ENCODE results near the gene FSD1.
"Not testable (repeated sequence)": the region's sequence is repeated elsewhere in the genome, so short reads cannot be mapped to it uniquely, and the experiment has no call there.

The FSD1 gene

GRCh38 chr19:4278419-4279266 is 25.8 kb upstream of the FSD1 start, which contains the start of gene SHD:
SHD (plus strand) TSS chr19:4279266; CDS start chr19:4280064, 798 bp downstream.
- DNase-seq: no peak
- peaks cover 40% of the 10 kb centered on the region for H3K27me3 Mint-ChIP-seq
- peak within 1 kb of the TSS; percentile 80 to 83 for H3K4me3 Mint-ChIP-seq
- peaks cover 7% of the 10 kb centered on the region for H3K4me1 Mint-ChIP-seq
- ATAC-seq: no peak
- no peaks in the 10 kb centered on the region for H3K9me3 Mint-ChIP-seq
- H3K27ac Mint-ChIP-seq: no peak within 1 kb of the TSS

- peaks cover 40% of the 10 kb centered on the region for H3K27me3 Mint-ChIP-seq
- ATAC-seq (no peak), DNase-seq (no peak)
- peaks cover 7% of the 10 kb centered on the region for H3K4me1 Mint-ChIP-seq
- H3K27ac Mint-ChIP-seq: no peak overlapping the region
- no peak overlapping the region for H3K4me3 Mint-ChIP-seq
- H3K9me3 Mint-ChIP-seq: no peaks in the 10 kb centered on the region
Observed at GRCh38 chr19:4279267-4279529, 25.2 kb upstream of the FSD1 start.

GRCh38 chr19:4279530-4280422 is 24.6 kb upstream of the FSD1 start:
- ATAC-seq (peak; percentile 52), DNase-seq (no peak)
- no peak overlapping the region for H3K27ac Mint-ChIP-seq
- no peaks in the 10 kb centered on the region for H3K9me3 Mint-ChIP-seq
- peak overlapping the region; percentile 80 to 83 for H3K4me3 Mint-ChIP-seq
- peaks cover 7% of the 10 kb centered on the region for H3K4me1 Mint-ChIP-seq
- H3K27me3 Mint-ChIP-seq: peaks cover 40% of the 10 kb centered on the region

- Mint-ChIP-seq H3K4me1 (peaks cover 7% of the 10 kb centered on the region), H3K9me3 (no peaks in the 10 kb centered on the region), H3K4me3 (no peak overlapping the region), H3K27ac (no peak overlapping the region), H3K27me3 (peaks cover 28% of the 10 kb centered on the region)
- ATAC-seq: no peak
- DNase-seq: no peak
Observed at GRCh38 chr19:4284176-4284958, 20.0 kb upstream of the FSD1 start.

GRCh38 chr19:4284974-4285373 is 19.4 kb upstream of the FSD1 start:
- Mint-ChIP-seq H3K4me3 (no peak overlapping the region), H3K9me3 (no peaks in the 10 kb centered on the region), H3K27ac (no peak overlapping the region), H3K4me1 (peaks cover 2% of the 10 kb centered on the region), H3K27me3 (peaks cover 22% of the 10 kb centered on the region)
- ATAC-seq: no peak
- DNase-seq: no peak

- H3K4me3 Mint-ChIP-seq, H3K9me3 Mint-ChIP-seq: not testable (repeated sequence)
Observed at GRCh38 chr19:4286141-4286540, 18.3 kb upstream of the FSD1 start.

GRCh38 chr19:4288091-4288777 is 16.2 kb upstream of the FSD1 start:
- Mint-ChIP-seq H3K27me3 (no peaks in the 10 kb centered on the region), H3K9me3 (no peaks in the 10 kb centered on the region), H3K4me1 (no peaks in the 10 kb centered on the region), H3K4me3 (no peak overlapping the region), H3K27ac (no peak overlapping the region)
- ATAC-seq (no peak), DNase-seq (no peak)

More at GRCh38 chr19:4286141-4286540, 18.3 kb upstream of the FSD1 start:
- ATAC-seq, DNase-seq, H3K27ac Mint-ChIP-seq, H3K4me1 Mint-ChIP-seq: not testable (repeated sequence)
- H3K27me3 Mint-ChIP-seq: peaks cover 10% of the 10 kb centered on the region

- Mint-ChIP-seq H3K4me1 (peaks cover under 1% of the 10 kb centered on the region), H3K27me3 (no peaks in the 10 kb centered on the region), H3K9me3 (no peaks in the 10 kb centered on the region), H3K4me3 (no peak overlapping the region), H3K27ac (peak overlapping the region in 1 of 2 donors; percentile 92)
- ATAC-seq (no peak), DNase-seq (no peak)
Observed at GRCh38 chr19:4291184-4291732, 13.1 kb upstream of the FSD1 start.

GRCh38 chr19:4292515-4292914 is 11.9 kb upstream of the FSD1 start:
- no peaks in the 10 kb centered on the region for H3K27me3 Mint-ChIP-seq
- no peak overlapping the region for H3K4me3 Mint-ChIP-seq
- peaks cover 8% of the 10 kb centered on the region for H3K4me1 Mint-ChIP-seq
- no peak for DNase-seq
- H3K9me3 Mint-ChIP-seq: no peaks in the 10 kb centered on the region
- no peak for ATAC-seq
- H3K27ac Mint-ChIP-seq: no peak overlapping the region

GRCh38 chr19:4294389-4294788 is 10.0 kb upstream of the FSD1 start:
- no peak overlapping the region for H3K27ac Mint-ChIP-seq

GRCh38 chr19:4295972-4296771 is 8.2 kb upstream of the FSD1 start:
- ATAC-seq: no peak
- no peak for DNase-seq
- Mint-ChIP-seq H3K4me3 (no peak overlapping the region), H3K9me3 (no peaks in the 10 kb centered on the region), H3K27ac (peak overlapping the region in 1 of 2 donors; percentile 85), H3K27me3 (no peaks in the 10 kb centered on the region), H3K4me1 (peaks cover 36% of the 10 kb centered on the region)

More at GRCh38 chr19:4294389-4294788, 10.0 kb upstream of the FSD1 start:
- DNase-seq: no peak
- H3K4me3 Mint-ChIP-seq: no peak overlapping the region
- ATAC-seq: no peak
- no peaks in the 10 kb centered on the region for H3K9me3 Mint-ChIP-seq
- H3K4me1 Mint-ChIP-seq: peaks cover 25% of the 10 kb centered on the region
- no peaks in the 10 kb centered on the region for H3K27me3 Mint-ChIP-seq

- peak; percentile 78 for ATAC-seq
- DNase-seq: peak; percentile 30 to 33
- Mint-ChIP-seq H3K4me1 (peaks cover 56% of the 10 kb centered on the region), H3K4me3 (no peak overlapping the region), H3K27ac (no peak overlapping the region), H3K9me3 (no peaks in the 10 kb centered on the region), H3K27me3 (no peaks in the 10 kb centered on the region)
Observed at GRCh38 chr19:4297901-4298809, 6.2 kb upstream of the FSD1 start.

GRCh38 chr19:4298810-4299550 is 5.4 kb upstream of the FSD1 start:
- no peak for DNase-seq
- H3K27me3 Mint-ChIP-seq: no peaks in the 10 kb centered on the region
- no peak for ATAC-seq
- H3K27ac Mint-ChIP-seq: peak overlapping the region in 1 of 2 donors; percentile 0
- no peaks in the 10 kb centered on the region for H3K9me3 Mint-ChIP-seq
- H3K4me3 Mint-ChIP-seq: no peak overlapping the region
- peaks cover 64% of the 10 kb centered on the region for H3K4me1 Mint-ChIP-seq

Measured in stimulated activated naive CD8-positive, alpha-beta T cell treated with anti-CD3 and anti-CD28 coated beads, Interleukin-15, amount 100 ng/mL, for 72 hours (primary cell).